IMR-90 (cell line): ENCODE results near the gene ENPP6. TPM values are rescaled to one million over a fixed set of nuclear protein-coding genes. Genes with fewer than 3 reads are reported as not detected.

ENCODE experiments used
- ATAC-seq: fragments of 200-7000 bp; cut with Tn5 transposase; 2 replicates; pipeline ENCODE4 v1.9.1; 2020; ENCODE audit warnings: low read depth, mild to moderate bottlenecking, moderate library complexity
- BruUV-seq: library from RNA; stranded (reverse); fragments of 400-500 nt; replicated peaks from 2 replicates; lab custom pipeline; 2021; lab: Mats Ljungman, UMichigan
- CTCF ChIA-PET: fragments of 300-600 bp; formaldehyde crosslinking; extraction: SDS; loops from one replicate; lab custom pipeline; 2021; ENCODE audit warnings: antibody characterized with exemption; lab: Yijun Ruan, JAX
- POLR2A ChIA-PET: fragments of 300-600 bp; sonication (Branson Sonifier 250); formaldehyde crosslinking; loops from one replicate; lab custom pipeline; 2022; ENCODE audit warnings: antibody characterized with exemption; ENCODE audit not compliant: unreplicated experiment; lab: Charles Lee
- DNase-seq: peaks from one replicate; pipeline ENCODE4 v3.0.0; 2013
- H2AFZ ChIP-seq: replicated peaks from 2 replicates; pipeline ENCODE3; 2013; ENCODE audit warnings: low read length, mild to moderate bottlenecking; ENCODE audit not compliant: poor library complexity
- H2AK5ac ChIP-seq: 2 replicates; pipeline ENCODE4 v1.6.1; 2013; ENCODE audit warnings: low read depth, low read length, inconsistent platforms
- H2AK9ac ChIP-seq: replicated peaks from 2 replicates; pipeline ENCODE3; 2013; ENCODE audit warnings: mild to moderate bottlenecking, low read depth, low read length, moderate library complexity; ENCODE audit not compliant: poor library complexity
- H2BK120ac ChIP-seq: 2 replicates; pipeline ENCODE4 v1.6.1; 2013; ENCODE audit warnings: low read depth, low read length, inconsistent platforms
- H2BK15ac ChIP-seq: 3 replicates; pipeline ENCODE4 v1.6.1; 2013; ENCODE audit warnings: low read depth, low read length, inconsistent platforms
- H2BK20ac ChIP-seq: 2 replicates; pipeline ENCODE4 v1.6.1; 2013; ENCODE audit warnings: low read depth, mild to moderate bottlenecking, inconsistent platforms, low read length, moderate library complexity
- H2BK5ac ChIP-seq: 2 replicates; pipeline ENCODE4 v1.6.1; 2013; ENCODE audit warnings: mild to moderate bottlenecking, low read depth, low read length, inconsistent platforms; ENCODE audit not compliant: poor library complexity, severe bottlenecking
- H3K14ac ChIP-seq: replicated peaks from 2 replicates; pipeline ENCODE4 v1.6.1; 2013; ENCODE audit warnings: low read depth, low read length, inconsistent platforms
- H3K18ac ChIP-seq: 2 replicates; pipeline ENCODE4 v1.6.1; 2013; ENCODE audit warnings: low read depth, low read length, control low read depth
- H3K23ac ChIP-seq: 2 replicates; pipeline ENCODE4 v1.6.1; 2013; ENCODE audit warnings: low read depth, low read length, inconsistent platforms
- H3K27ac ChIP-seq: 2 replicates; pipeline ENCODE4 v1.5.1; 2013; ENCODE audit warnings: mild to moderate bottlenecking, control low read depth, low read length; ENCODE audit not compliant: insufficient read depth
- H3K27me3 ChIP-seq: 2 replicates; pipeline ENCODE4 v1.6.1; 2013; ENCODE audit warnings: low read length; ENCODE audit not compliant: control insufficient read depth, insufficient read depth
- H3K36me3 ChIP-seq: 2 replicates; pipeline ENCODE4 v1.6.1; 2013; ENCODE audit warnings: low read length, mixed read lengths; ENCODE audit not compliant: control insufficient read depth, insufficient read depth
- H3K4ac ChIP-seq: 2 replicates; pipeline ENCODE4 v1.6.1; 2013; ENCODE audit warnings: low read depth, low read length, inconsistent platforms
- H3K4me1 ChIP-seq: 2 replicates; pipeline ENCODE4 v1.6.1; 2013; ENCODE audit warnings: low read length, mixed read lengths; ENCODE audit not compliant: control insufficient read depth, insufficient read depth
- H3K4me2 ChIP-seq: 2 replicates; pipeline ENCODE4 v1.6.1; 2013; ENCODE audit warnings: low read depth, mild to moderate bottlenecking, control low read depth, low read length, moderate library complexity
- H3K4me3 ChIP-seq: 2 replicates; pipeline ENCODE4 v1.5.1; 2013; ENCODE audit warnings: low read depth, mild to moderate bottlenecking, control low read depth, low read length, moderate library complexity; ENCODE audit not compliant: insufficient read depth
- H3K56ac ChIP-seq: 2 replicates; pipeline ENCODE4 v1.6.1; 2013; ENCODE audit warnings: low read length, inconsistent platforms; ENCODE audit not compliant: insufficient read depth; ENCODE audit errors: extremely low read depth
- H3K79me1 ChIP-seq, 2 experiments: 2 replicates each; pipeline ENCODE4 v1.6.1; 2013; ENCODE audit warnings: low read length in 2 of 2, inconsistent platforms in 1 of 2, low read depth in 1 of 2
- H3K9ac ChIP-seq: 2 replicates; pipeline ENCODE4 v1.6.1; 2013; ENCODE audit warnings: low read depth, low read length, control low read depth
- H3K9me1 ChIP-seq: 2 replicates; pipeline ENCODE4 v1.6.1; 2013; ENCODE audit warnings: low read length, inconsistent platforms; ENCODE audit not compliant: insufficient read depth
- H3K9me3 ChIP-seq: 2 replicates; pipeline ENCODE4 v1.6.1; 2013; ENCODE audit warnings: low read length; ENCODE audit not compliant: control insufficient read depth, insufficient read depth
- H4K20me1 ChIP-seq: 2 replicates; pipeline ENCODE4 v1.6.1; 2013; ENCODE audit warnings: low read length, inconsistent platforms; ENCODE audit not compliant: insufficient read depth
- H4K5ac ChIP-seq: 2 replicates; pipeline ENCODE4 v1.6.1; 2013; ENCODE audit warnings: mild to moderate bottlenecking, low read depth, low read length, control low read depth
- H4K8ac ChIP-seq, 2 experiments: 2 replicates each; pipeline ENCODE4 v1.6.1; 2013; ENCODE audit warnings: low read depth in 2 of 2, low read length in 2 of 2, control low read depth in 1 of 2, inconsistent platforms in 1 of 2
- H4K91ac ChIP-seq: 2 replicates; pipeline ENCODE4 v1.6.1; 2013; ENCODE audit warnings: low read depth, low read length, inconsistent platforms; ENCODE audit not compliant: insufficient read depth
- MAFK ChIP-seq: IDR thresholded peaks from 2 replicates; pipeline ENCODE4 v1.6.1; 2012; ENCODE audit warnings: low read depth, low read length, improper control_type of control experiment
- MXI1 ChIP-seq: IDR thresholded peaks from 2 replicates; pipeline ENCODE4 v1.6.1; 2012; ENCODE audit warnings: low read depth, mild to moderate bottlenecking, low read length, moderate library complexity, borderline replicate concordance
- NFE2L2 ChIP-seq: fragments of 150-350 bp; IDR thresholded peaks from 2 replicates; pipeline ENCODE4 v1.6.1; 2016; ENCODE audit warnings: low read depth, mild to moderate bottlenecking, low read length
- POLR2A ChIP-seq: IDR thresholded peaks from 2 replicates; pipeline ENCODE4 v1.6.1; 2012; ENCODE audit warnings: mild to moderate bottlenecking, low read depth, low read length
- RAD21 ChIP-seq: IDR thresholded peaks from 2 replicates; pipeline ENCODE4 v1.6.1; 2012; ENCODE audit warnings: low read length, improper control_type of control experiment
- RFX5 ChIP-seq: IDR thresholded peaks from 2 replicates; pipeline ENCODE4 v1.8.0; 2012; ENCODE audit warnings: low read depth, mild to moderate bottlenecking, low read length, moderate library complexity
- SMC3 ChIP-seq: fragments of 150-350 bp; IDR thresholded peaks from 2 replicates; pipeline ENCODE4 v1.6.1; 2016; ENCODE audit warnings: low read depth, mild to moderate bottlenecking, antibody characterized with exemption, low read length, moderate library complexity
- WGBS, 2 experiments: methylation state at CpG; one replicate each; pipeline versions ENCODE4 v1.1.5 to v1.1.7; 2013; ENCODE audit warnings: missing lambda C conversion rate in 2 of 2; ENCODE audit not compliant: insufficient read length in 1 of 2; ENCODE audit errors: extremely low coverage in 2 of 2; 5-methylcytosine and 5-hydroxymethylcytosine counted together
- dilution Hi-C: fragments of 300-500 bp; cut with HindIII; formaldehyde crosslinking; loops from one replicate; pipeline ENCODE4 v1.14.3; 2018; ENCODE audit warnings: low sequenced_read_pairs; ENCODE audit not compliant: unreplicated experiment
- in situ Hi-C: fragments of 300-500 bp; cut with MboI; formaldehyde crosslinking; loops from 3 replicates; pipeline ENCODE4 v1.14.3; 2019; ENCODE audit warnings: low sequenced_read_pairs, inconsistent platforms, mixed read lengths
- intact Hi-C: fragments of 100-400 bp; cut with micrococcal nuclease; formaldehyde crosslinking; loops from 2 replicates; pipeline ENCODE4 v1.10.0; 2022
- polyA plus RNA-seq, 3 experiments: library from polyadenylated mRNA; depleted of rRNA; stranded (reverse); fragments of >200 nt; gene quantifications; 2 replicates each; pipeline ENCODE4 v1.2.3, GENCODE V29; 2012; ENCODE audit warnings: low replicate concordance in 1 of 3
- total RNA-seq: library from RNA; depleted of rRNA; stranded (reverse); fragments of >200 nt; gene quantifications from 2 replicates; pipeline ENCODE4 v1.2.3, GENCODE V29; 2012
- TF ChIP-seq, protein P1 (sequence below): conservative IDR thresholded peaks from 2 replicates; pipeline ENCODE4 v1.5.1; 2012; ENCODE audit warnings: mild to moderate bottlenecking, low read depth, low read length, improper control_type of control experiment
- TF ChIP-seq, protein P2 (sequence below): fragments of 150-350 bp; IDR thresholded peaks from 2 replicates; pipeline ENCODE4 v1.6.1; 2016; ENCODE audit warnings: low read depth, mild to moderate bottlenecking, low read length, moderate library complexity, borderline replicate concordance
- TF ChIP-seq, protein P3 (sequence below): fragments of 150-350 bp; IDR thresholded peaks from 2 replicates; pipeline ENCODE4 v1.6.1; 2017; ENCODE audit warnings: mild to moderate bottlenecking, antibody characterized with exemption, low read length, low read depth

Gene ENPP6
- total and polyA plus RNA-seq, 2 of the 4 experiments (the other 2 are of a cell fraction): not detected

DNA sequence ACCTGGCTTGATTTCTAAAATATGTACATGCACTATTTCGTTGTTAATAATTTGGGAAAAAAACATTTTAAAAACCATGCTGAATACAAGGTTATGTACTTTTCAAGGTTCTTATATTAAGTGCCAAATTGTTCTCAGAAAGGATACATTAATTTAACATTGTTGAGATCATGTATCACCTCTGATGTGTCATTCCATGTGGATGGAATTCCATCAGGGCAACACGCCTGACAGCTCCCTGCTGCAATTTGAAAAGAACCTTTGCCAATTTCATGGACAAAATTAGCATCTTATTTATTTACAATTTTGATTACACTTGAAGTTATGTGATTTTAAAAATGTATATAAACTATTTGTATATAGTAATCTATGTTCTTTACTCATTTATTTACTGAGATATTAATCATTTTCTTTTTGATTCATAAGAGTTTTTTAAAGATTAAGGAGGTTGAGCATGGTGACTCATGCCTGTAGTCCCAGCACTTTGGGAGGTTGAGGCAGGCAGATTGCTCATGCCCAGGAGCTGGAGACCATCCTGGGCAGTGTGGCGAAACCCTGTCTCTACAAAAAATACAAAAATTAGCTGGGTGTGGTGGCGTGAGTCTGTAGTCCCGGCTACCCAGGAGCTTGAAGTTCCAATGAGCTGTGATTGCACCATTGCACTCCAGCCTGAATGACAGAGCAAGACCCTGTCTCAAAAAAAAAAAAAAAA, 142.8 kb downstream of the ENPP6 start:
- H3K4me1 ChIP-seq: no peaks in the 10 kb centered on the region
- H2AK9ac ChIP-seq: no peak overlapping the region
- H3K9me3 ChIP-seq: peaks cover 3% of the 10 kb centered on the region; the same call in 1 of the 2 replicates
- H4K5ac ChIP-seq: no peak overlapping the region
- H4K20me1 ChIP-seq: no peaks in the 10 kb centered on the region
- no peaks in the 10 kb centered on the region for H3K9me1 ChIP-seq
- H2AK5ac ChIP-seq: no peak overlapping the region
- dilution Hi-C loops: no loop called here
- no CpG with 5 or more reads among the region's 5 CpGs for WGBS, 2 experiments
- H2BK15ac ChIP-seq: no peak overlapping the region
- DNase-seq: no peak
- no peak overlapping the region for H3K4me3 ChIP-seq
- no peak overlapping the region for H3K14ac ChIP-seq
- H3K27ac ChIP-seq: no peak overlapping the region
- H4K8ac ChIP-seq: no peak overlapping the region
- H3K36me3 ChIP-seq: no peaks in the 10 kb centered on the region
- ChIA-PET POLR2A (no interaction called here), CTCF (interaction anchor here (0.5 kb wide), 1 partner anchor 551 kb away, joined by 4 read pairs; no protein-coding TSS in a partner anchor)
- no peak overlapping the region for H3K4ac ChIP-seq
- H3K56ac ChIP-seq: no peak overlapping the region
- no TSS peak for BruUV-seq
- intact Hi-C loops: no loop called here
- no peak overlapping the region for H2BK20ac ChIP-seq
- no peak overlapping the region for H3K18ac ChIP-seq
- H3K27me3 ChIP-seq: peaks cover 2% of the 10 kb centered on the region; the same call in 1 of the 2 replicates
- in situ Hi-C loops: no loop called here
- H2BK5ac ChIP-seq: no peak overlapping the region
- H3K23ac ChIP-seq: no peak overlapping the region
- no peak overlapping the region for H4K91ac ChIP-seq
- H3K79me1 ChIP-seq: no peaks in the 10 kb centered on the region
- no peak overlapping the region for H2AFZ ChIP-seq
- no peak for TF ChIP-seq MXI1
- TF ChIP-seq POLR2A: no peak
- TF ChIP-seq, protein P1, sequence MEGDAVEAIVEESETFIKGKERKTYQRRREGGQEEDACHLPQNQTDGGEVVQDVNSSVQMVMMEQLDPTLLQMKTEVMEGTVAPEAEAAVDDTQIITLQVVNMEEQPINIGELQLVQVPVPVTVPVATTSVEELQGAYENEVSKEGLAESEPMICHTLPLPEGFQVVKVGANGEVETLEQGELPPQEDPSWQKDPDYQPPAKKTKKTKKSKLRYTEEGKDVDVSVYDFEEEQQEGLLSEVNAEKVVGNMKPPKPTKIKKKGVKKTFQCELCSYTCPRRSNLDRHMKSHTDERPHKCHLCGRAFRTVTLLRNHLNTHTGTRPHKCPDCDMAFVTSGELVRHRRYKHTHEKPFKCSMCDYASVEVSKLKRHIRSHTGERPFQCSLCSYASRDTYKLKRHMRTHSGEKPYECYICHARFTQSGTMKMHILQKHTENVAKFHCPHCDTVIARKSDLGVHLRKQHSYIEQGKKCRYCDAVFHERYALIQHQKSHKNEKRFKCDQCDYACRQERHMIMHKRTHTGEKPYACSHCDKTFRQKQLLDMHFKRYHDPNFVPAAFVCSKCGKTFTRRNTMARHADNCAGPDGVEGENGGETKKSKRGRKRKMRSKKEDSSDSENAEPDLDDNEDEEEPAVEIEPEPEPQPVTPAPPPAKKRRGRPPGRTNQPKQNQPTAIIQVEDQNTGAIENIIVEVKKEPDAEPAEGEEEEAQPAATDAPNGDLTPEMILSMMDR: no peak
- TF ChIP-seq, protein P2, sequence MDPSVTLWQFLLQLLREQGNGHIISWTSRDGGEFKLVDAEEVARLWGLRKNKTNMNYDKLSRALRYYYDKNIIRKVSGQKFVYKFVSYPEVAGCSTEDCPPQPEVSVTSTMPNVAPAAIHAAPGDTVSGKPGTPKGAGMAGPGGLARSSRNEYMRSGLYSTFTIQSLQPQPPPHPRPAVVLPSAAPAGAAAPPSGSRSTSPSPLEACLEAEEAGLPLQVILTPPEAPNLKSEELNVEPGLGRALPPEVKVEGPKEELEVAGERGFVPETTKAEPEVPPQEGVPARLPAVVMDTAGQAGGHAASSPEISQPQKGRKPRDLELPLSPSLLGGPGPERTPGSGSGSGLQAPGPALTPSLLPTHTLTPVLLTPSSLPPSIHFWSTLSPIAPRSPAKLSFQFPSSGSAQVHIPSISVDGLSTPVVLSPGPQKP: no peak
- TF ChIP-seq NFE2L2: no peak
- TF ChIP-seq SMC3: no peak
- TF ChIP-seq RAD21: no peak
- no peak for TF ChIP-seq RFX5
- TF ChIP-seq, protein P3, sequence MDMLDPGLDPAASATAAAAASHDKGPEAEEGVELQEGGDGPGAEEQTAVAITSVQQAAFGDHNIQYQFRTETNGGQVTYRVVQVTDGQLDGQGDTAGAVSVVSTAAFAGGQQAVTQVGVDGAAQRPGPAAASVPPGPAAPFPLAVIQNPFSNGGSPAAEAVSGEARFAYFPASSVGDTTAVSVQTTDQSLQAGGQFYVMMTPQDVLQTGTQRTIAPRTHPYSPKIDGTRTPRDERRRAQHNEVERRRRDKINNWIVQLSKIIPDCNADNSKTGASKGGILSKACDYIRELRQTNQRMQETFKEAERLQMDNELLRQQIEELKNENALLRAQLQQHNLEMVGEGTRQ: no peak
- TF ChIP-seq MAFK: no peak
- H2BK120ac ChIP-seq: no peak overlapping the region
- ATAC-seq: no peak
- H3K4me2 ChIP-seq: no peak overlapping the region
- no peak overlapping the region for H3K9ac ChIP-seq
